ENCODE data around the gene TRIM59.
A peak's percentile ranks its signal among the peaks of the same experiment; 100 is the strongest.

TRIM59 gene

DNA sequence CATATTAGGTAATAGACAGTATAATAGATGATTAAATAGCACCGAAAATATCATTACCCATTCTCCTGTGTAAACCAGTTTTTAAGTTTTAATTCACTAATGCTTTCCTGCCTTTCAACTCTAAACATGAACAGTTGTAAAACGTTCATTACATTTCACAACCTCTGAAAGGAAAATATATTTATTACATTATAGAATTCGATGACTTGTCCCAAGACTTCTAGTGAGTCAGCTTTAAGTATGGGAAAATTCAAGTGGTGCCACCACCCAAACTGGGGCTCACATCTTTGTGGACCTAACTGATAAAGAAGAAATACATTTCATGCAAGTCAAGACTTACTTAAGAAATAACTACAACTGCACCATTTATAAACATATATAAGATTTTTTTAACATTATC is 2.0 kb downstream of the TRIM59 start:
- DNase-seq (ENCODE audit: low read depth): no peak
- H3K4me3 ChIP-seq (ENCODE audit: low read depth, low read length): no peak overlapping the region
- TF ChIP-seq POLR2A (IDR thresholded peaks at IDR 0.05; ENCODE audit: extremely low read depth, insufficient read length) (no peak), MYC (IDR thresholded peaks at IDR 0.05; ENCODE audit: low read depth, low read length) (no peak)
- TF ChIP-seq, protein P1, sequence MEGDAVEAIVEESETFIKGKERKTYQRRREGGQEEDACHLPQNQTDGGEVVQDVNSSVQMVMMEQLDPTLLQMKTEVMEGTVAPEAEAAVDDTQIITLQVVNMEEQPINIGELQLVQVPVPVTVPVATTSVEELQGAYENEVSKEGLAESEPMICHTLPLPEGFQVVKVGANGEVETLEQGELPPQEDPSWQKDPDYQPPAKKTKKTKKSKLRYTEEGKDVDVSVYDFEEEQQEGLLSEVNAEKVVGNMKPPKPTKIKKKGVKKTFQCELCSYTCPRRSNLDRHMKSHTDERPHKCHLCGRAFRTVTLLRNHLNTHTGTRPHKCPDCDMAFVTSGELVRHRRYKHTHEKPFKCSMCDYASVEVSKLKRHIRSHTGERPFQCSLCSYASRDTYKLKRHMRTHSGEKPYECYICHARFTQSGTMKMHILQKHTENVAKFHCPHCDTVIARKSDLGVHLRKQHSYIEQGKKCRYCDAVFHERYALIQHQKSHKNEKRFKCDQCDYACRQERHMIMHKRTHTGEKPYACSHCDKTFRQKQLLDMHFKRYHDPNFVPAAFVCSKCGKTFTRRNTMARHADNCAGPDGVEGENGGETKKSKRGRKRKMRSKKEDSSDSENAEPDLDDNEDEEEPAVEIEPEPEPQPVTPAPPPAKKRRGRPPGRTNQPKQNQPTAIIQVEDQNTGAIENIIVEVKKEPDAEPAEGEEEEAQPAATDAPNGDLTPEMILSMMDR (IDR thresholded peaks at IDR 0.05; ENCODE audit: low read depth, low read length): no peak
- TF ChIP-seq, protein P2, sequence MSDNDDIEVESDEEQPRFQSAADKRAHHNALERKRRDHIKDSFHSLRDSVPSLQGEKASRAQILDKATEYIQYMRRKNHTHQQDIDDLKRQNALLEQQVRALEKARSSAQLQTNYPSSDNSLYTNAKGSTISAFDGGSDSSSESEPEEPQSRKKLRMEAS (IDR thresholded peaks at IDR 0.05; ENCODE audit: low read depth, low read length): no peak

DNA sequence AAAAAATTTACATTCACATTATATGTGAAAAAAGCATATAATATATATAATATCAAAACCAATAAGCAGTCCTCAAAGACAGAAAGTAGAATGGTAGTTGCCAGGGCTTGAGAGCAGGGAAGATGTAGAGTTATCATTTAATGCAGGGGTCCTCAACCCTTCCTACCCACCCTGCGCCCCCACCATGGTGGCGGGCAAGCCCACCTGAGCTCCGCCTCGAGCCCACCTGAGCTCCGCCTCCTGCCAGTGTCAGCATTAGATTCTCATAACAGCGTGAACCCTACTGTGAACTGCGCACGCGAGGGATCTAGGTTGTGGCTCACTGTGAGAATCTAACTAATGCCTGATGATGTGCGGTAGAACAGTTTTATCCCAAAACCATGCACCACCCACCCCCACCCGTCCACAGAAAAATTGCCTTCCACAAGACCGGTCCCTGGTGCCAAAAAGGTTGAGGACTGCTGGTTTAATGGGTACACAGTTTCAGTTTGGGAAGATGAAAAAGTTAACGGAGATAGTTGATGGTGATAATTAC is 3.0 kb downstream of the TRIM59 start:
- no peak overlapping the region for H3K4me3 ChIP-seq (ENCODE audit: low read depth, low read length)
- no peak for DNase-seq (ENCODE audit: low read depth)
- TF ChIP-seq POLR2A (IDR thresholded peaks at IDR 0.05; ENCODE audit: extremely low read depth, insufficient read length) (no peak), MYC (IDR thresholded peaks at IDR 0.05; ENCODE audit: low read depth, low read length) (no peak)
- TF ChIP-seq, protein P2 (IDR thresholded peaks at IDR 0.05; ENCODE audit: low read depth, low read length): no peak
- TF ChIP-seq, protein P1 (IDR thresholded peaks at IDR 0.05; ENCODE audit: low read depth, low read length): no peak

- no peak for DNase-seq (ENCODE audit: low read depth)
- no peak overlapping the region for H3K4me3 ChIP-seq (ENCODE audit: low read depth, low read length)
- TF ChIP-seq MYC (IDR thresholded peaks at IDR 0.05; ENCODE audit: low read depth, low read length) (no peak), POLR2A (IDR thresholded peaks at IDR 0.05; ENCODE audit: extremely low read depth, insufficient read length) (no peak)
- TF ChIP-seq, protein P2 (IDR thresholded peaks at IDR 0.05; ENCODE audit: low read depth, low read length): no peak
- TF ChIP-seq, protein P1 (IDR thresholded peaks at IDR 0.05; ENCODE audit: low read depth, low read length): no peak
Measured at GRCh38 chr3:160445854-160446253, 3.7 kb downstream of the TRIM59 start.

- TF ChIP-seq, protein P1 (IDR thresholded peaks at IDR 0.05; ENCODE audit: low read depth, low read length): no peak
- TF ChIP-seq POLR2A (IDR thresholded peaks at IDR 0.05; ENCODE audit: extremely low read depth, insufficient read length) (no peak), MYC (IDR thresholded peaks at IDR 0.05; ENCODE audit: low read depth, low read length) (no peak)
- TF ChIP-seq, protein P2 (IDR thresholded peaks at IDR 0.05; ENCODE audit: low read depth, low read length): no peak
- H3K4me3 ChIP-seq (ENCODE audit: low read depth, low read length): no peak overlapping the region
- DNase-seq (ENCODE audit: low read depth): no peak
Measured at GRCh38 chr3:160444411-160444810, 5.2 kb downstream of the TRIM59 start.

DNA sequence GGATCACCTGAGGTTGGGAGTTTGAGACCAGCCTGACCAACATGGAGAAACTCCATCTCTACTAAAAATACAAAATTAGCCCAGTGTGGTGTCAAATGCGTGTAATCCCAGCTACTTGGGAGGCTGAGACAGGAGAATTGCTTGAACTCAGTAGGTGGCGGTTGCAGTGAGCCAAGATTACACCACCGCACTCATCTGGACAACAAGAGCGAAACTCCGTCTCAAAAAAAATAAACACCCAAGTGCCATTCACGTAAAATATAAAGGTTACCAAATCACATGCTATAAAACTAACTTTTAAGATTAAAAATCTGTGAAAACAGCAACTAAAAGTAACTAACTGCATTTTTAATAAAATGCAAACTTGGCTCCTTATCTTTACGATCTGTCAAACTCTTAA is 8.9 kb downstream of the TRIM59 start:
- no peak overlapping the region for H3K4me3 ChIP-seq (ENCODE audit: low read depth, low read length)
- DNase-seq (ENCODE audit: low read depth): no peak
- TF ChIP-seq POLR2A (IDR thresholded peaks at IDR 0.05; ENCODE audit: extremely low read depth, insufficient read length): no peak
- TF ChIP-seq, protein P1 (IDR thresholded peaks at IDR 0.05; ENCODE audit: low read depth, low read length): no peak

DNA sequence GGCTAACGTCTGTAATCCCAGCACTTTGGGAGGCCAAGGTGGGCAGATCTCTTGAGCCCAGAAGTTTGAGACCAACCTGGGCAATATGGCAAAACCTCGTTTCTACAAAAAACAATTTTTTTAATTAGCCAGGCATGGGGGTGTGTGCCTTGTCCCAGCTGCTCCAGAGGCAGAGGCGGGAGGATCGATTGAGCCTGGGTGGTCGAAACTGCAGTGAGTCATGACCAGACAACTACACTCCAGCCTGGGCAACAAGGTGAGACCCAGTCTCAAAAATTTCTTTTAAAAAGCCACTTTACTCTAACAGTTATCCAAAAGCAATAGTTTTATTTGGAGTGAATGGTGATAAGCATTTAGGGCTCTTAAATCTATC is 12.5 kb downstream of the TRIM59 start:
- H3K4me3 ChIP-seq (ENCODE audit: low read depth, low read length): no peak overlapping the region
- DNase-seq (ENCODE audit: low read depth): peak; percentile 8
- TF ChIP-seq POLR2A (IDR thresholded peaks at IDR 0.05; ENCODE audit: extremely low read depth, insufficient read length): no peak
- no peak for TF ChIP-seq MYC (IDR thresholded peaks at IDR 0.05; ENCODE audit: low read depth, low read length)

All from NB4 (cell line).